RPMI8226 (cell line): Measurements from ENCODE around the gene ATRIP.
"Not testable (repeated sequence)": the region's sequence is repeated elsewhere in the genome, so short reads cannot be mapped to it uniquely, and the experiment has no call there.

Source experiments
- DNase-seq: peaks from one replicate; pipeline ENCODE4 v3.0.0-alpha.2; 2015

Gene ATRIP

DNA sequence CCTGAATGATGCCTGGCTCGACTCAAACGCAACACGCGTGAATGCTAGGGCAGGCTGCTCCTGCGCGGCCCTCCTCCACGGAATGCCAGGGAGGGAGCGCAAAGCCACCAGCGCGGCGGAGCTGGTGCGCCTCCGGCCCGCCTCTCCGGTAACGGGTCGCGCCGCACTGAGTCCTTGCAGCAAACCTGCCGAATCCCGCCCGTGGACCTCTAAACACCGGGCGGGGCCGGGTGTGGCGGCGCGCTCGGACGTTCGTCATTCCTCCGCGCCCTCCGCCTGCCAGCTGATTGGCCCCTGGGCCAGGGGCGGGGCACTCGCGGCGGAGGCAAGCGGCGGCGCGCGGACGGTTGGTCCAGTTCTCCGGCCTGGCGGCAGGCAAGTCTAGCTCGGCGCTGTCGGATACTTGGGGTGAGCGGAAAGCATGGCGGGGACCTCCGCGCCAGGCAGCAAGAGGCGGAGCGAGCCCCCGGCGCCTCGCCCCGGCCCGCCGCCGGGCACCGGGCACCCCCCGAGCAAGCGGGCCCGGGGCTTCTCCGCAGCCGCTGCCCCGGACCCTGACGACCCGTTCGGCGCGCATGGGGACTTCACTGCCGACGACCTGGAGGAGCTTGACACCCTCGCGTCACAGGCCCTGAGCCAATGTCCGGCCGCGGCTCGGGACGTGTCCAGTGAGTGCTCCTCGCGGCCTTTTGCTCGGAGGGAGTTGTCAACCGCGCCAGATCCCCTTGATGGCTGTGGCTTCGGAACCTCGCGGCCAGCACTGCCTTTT lies at the start of gene ATRIP:
Gene ATRIP, plus strand, starts transcription at position 313 of the 769 bp plus-strand sequence. Its CDS starts 109 bp downstream, at position 422.
- peak; percentile 94 for DNase-seq

GRCh38 chr3:48397767-48398681 lies 48.5 kb upstream of the ATRIP start:
- DNase-seq: no peak

DNA sequence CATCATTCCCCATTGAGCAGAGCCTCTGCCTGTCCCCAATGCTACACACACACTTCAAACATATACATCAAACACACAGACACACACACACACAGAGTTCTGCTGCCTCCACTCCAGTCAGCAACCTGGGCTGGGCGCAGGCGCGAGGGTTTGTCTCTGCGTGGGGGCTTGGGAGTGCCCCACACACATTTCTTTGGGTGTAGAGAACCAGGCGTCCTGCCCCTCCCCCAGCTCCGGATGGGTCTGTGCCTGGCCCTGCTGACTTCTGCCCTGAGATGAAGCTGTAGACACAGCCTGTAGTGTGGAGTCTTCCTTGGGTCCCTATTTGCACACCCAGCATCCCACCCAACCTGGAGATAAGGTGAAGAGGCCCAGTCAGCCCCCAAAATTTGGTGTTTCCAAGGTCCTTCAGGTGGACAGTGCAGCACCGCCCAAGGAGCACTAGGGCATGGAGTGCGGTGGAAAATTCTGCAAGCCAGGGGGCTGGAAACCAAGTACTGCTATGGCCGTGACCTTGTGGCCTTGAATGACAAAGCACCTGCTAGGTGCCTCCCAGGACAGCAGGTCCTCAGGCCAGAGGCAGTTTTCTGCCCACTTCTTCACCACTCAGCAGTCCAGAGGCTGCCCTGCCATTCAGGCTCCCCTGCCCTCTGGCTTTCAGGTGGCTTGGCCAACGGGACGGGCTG lies 47.7 kb upstream of the ATRIP start:
- DNase-seq: no peak

GRCh38 chr3:48399387-48400172 lies 47.0 kb upstream of the ATRIP start:
- peak; percentile 85 for DNase-seq

GRCh38 chr3:48400824-48401433 lies 45.6 kb upstream of the ATRIP start:
- peak; percentile 75 for DNase-seq

DNA sequence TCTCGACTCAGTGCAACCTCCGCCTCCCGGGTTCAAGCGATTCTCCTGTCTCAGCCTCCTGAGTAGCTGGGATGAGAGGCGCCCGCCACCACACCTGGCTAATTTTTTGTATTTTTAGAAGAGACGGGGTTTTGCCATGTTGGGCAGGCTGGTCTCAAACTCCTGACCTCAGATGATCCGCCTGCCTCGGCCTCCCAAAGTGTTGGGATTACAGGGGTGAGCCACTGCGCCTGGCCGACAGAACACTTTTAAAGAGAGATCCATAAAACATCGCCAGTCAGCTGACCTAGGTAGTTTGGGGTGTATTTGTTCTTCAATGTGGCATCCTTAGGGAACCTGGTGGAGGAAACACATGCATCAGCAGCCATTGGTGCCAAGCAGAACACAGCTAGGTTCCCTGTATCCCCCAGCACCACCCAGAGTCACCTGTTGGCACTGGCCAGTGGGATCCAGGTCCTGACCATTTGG lies 45.1 kb upstream of the ATRIP start:
- not testable (repeated sequence) for DNase-seq

- DNase-seq: no peak
These were observed 44.2 kb upstream of the ATRIP start for GRCh38 chr3:48402281-48402732.

- no peak for DNase-seq
These were observed 43.6 kb upstream of the ATRIP start for GRCh38 chr3:48402907-48403306.

DNA sequence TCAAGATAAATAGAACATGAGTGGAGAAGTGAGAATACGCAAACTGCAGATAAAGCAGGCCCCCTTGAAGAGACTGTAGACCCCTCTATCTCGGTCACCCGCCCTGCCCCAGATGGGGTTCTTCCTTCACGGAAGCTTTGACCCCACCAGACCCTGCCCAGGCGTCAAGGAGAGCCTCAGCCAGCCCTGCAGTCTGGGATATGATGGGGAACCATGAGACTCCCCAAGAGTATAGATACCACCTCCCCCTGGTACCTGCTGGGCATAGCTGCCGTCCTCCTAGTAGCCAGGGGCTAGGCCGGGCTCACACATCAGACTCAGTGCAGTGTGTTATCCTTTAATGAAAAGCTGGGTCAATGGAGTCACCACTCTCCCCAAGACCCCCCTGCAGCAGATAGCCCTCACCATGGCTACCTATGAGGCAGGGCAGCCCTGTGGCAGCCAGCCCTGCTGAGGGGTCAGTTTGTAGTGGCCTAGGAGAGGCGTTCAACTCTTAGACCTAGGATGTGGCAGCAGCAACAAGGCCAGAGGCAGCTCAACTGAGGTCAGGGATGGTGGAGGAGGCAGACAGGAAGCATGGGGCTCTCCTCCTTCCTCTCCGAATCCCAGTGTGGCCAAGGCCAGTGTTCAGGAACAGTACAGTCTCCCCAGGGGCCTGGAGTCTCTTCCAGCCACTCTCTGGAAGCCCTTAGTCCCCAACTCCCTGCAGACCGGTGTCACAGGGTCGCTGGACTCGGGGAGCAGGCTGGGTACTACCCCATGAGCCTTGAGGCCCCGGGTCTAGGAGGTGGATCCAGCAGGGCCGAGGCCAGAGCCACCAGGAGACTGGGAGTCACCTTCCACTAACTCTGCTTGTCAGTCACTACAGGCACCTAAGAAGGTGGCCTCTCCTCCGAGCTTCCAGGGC lies 42.8 kb upstream of the ATRIP start:
- DNase-seq: no peak

DNA sequence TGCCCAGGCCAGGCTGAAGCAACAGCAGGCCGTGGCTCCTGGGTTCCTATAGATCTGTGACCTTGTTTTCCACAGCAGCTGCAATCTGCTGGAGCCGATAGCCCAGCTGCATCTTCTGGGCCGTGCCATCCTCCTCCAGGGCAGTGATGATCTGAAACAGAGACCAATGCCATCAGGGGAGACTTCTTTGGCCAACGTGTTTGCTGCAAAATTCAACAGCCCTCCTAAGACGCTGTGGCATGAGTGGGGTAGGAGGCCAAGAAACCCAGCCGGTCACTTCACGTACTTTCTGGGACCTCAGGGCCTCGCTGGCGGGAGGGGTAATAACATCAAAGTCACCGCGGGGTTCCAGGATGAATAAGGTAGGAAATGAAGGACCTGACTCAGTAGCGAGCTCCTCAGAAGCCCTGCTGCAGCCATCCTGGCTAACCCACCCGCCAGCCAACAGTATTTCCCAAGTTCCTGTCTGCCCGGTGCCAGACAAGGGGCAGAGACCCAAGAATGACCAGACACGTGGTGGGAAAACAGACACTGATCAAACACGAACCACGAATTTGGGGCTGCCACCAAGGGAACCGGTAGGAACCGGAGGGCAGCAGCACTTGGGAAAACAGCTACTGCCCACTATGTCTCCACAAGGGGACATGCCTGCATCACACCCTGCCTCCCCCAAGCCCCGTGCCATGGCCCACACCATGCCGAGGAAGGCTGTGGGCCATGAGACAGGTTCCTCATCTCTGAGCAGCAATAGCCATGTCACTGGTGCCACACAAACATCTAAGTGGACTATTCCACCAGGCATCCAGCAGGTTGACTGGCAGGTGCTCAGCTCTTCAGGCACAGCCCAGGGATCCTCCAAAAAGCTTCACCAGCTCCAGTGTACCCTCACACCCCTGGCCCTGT lies 41.8 kb upstream of the ATRIP start:
- DNase-seq: no peak

DNA sequence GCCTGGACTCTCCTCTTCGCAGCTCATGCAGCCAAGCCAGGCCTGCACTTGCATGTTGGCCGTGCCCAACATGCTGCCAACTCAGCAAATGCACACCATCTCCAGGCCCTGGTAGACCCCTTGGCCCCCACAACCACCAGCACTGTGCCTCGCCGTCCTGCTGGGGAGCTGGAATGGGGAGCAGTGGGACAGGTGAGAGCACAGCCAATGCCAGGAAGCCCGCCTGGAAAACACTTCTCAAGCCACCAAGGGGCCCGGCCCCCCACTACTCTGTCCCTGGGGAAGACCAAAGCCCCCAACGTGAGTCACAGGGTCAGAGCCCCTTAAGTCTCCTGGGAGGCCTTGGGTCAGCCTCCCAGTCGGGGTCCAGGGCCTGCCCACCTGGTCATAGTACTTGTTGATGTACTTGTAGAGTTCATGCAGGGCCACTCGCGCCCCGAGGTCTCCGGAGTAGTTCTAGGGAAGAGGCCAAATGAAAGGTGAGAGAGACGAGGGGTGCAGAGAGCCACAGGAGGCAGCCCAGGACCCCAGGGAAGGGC lies 41.1 kb upstream of the ATRIP start:
- DNase-seq: no peak

DNA sequence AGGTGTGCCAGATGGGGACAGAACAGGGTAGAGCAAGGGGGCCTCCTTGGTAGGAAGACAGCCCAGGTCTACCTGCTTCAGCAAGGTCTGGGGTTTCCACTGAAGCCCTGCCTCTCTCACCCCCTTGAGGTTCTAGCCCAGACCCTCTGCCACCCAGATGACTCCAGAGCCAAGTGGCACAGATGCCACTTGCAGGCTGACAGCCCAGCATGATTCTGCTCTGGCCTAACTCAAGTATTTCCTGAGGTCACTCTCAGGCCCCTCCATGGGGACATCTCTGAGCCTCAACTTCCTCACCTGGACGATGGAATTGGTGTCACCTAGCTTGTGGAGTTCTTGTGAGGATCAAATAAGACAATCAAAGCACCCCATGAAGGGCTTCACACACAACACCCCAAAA lies 40.6 kb upstream of the ATRIP start:
- DNase-seq: no peak

DNA sequence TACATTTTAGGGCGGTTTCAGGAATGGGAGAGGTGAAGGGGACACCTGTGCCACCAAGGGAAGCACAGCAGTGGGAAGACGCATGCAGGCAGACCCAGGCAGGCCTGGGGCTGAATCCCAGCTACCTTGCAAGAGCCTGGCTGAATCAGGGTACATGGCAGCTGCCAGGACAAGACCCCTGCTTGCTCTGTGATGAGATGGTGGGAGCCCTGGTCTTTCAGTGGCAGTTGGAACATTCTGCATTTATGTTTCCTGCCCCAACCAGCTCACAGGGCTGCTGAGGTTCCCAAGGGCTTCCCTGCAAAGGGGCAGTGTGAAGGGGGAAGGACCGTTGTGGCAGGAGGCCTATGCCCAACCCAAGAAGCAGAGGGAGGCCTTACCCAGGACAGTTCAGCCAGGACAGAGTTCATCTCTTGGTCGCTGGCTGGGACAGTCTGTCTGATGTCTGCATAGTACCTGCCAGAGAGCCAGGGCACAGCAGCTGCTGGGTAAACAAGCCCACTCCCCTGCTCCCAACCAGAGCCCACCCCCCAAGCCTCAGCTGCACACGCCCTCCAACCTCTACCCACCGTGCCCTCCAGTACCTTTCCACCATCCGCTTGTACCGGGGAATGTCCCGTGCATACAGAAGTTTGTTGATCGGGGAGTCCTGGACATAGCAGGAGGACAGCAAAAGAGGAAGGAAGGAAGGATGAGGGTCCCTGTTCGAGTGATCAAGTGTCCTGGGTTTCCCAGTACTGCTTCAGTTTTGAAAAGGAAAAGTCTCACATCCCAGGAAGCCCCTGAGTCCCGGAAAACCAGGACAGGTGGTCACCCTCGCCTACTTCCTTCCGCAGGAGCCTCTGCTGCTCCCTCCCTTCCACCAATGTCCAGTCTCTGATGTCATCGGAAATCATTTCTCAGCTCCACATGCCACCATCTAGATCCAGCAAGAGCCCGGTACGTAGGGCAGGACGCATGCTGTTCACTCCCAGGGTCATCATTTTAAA lies 39.8 kb upstream of the ATRIP start:
- no peak for DNase-seq

DNA sequence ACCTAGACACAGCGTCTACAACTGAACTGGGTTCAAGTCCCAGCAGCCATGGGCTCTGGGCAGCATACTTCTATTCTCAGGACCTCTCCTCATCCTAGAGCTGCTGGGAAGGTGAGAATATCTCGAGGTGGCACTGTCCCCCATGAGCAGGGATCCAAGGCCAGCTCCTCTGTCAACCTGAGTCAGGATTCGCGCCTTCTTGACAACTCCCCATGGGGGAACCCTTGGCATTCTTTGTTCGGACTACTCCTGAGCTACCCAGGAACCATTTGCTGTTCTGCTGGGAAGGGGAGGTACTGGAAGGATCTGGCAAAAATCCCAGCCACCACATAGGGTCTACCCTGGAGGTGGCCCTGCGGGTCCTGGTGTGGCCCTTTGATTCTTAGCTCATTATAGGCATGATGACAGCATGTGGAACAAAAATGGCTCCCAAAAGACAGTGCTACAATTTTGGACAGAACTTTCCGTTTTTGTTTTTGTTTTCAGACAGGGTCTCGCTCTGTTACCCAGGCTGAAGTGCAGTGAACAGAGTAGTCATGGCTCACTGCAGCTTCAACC lies 38.9 kb upstream of the ATRIP start:
- DNase-seq: no peak

GRCh38 chr3:48408823-48409281 lies 37.7 kb upstream of the ATRIP start:
- no peak for DNase-seq

GRCh38 chr3:48409291-48410201 lies 37.0 kb upstream of the ATRIP start:
- no peak for DNase-seq
